ENCODE results near the gene PCDHGA10.
"Not testable (repeated sequence)": the region's sequence is repeated elsewhere in the genome, so short reads cannot be mapped to it uniquely, and the experiment has no call there.

The PCDHGA10 gene

GRCh38 chr5:141420855-141421488 is 8.2 kb downstream of the PCDHGA10 start, which contains the start of gene PCDHGA11:
Gene PCDHGA11, plus strand, starts transcription at chr5:141421051. Its CDS starts 177 bp downstream, at chr5:141421228.
- no peak for DNase-seq (ENCODE audit: low read depth)

DNA sequence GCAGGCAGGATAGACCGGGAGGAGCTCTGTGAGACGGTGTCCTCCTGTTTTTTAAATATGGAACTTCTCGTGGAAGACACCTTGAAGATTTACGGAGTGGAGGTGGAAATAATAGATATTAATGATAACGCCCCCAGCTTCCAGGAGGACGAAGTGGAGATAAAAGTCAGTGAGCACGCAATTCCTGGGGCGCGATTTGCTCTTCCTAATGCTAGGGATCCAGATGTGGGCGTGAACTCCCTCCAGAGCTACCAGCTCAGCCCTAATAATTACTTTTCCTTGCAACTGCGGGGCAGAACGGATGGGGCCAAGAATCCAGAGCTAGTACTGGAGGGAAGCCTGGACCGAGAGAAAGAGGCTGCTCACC is 8.7 kb downstream of the PCDHGA10 start:
- DNase-seq (ENCODE audit: low read depth), result no peak

GRCh38 chr5:141422742-141423291 is 10.0 kb downstream of the PCDHGA10 start:
- DNase-seq (ENCODE audit: low read depth), result no peak

DNA sequence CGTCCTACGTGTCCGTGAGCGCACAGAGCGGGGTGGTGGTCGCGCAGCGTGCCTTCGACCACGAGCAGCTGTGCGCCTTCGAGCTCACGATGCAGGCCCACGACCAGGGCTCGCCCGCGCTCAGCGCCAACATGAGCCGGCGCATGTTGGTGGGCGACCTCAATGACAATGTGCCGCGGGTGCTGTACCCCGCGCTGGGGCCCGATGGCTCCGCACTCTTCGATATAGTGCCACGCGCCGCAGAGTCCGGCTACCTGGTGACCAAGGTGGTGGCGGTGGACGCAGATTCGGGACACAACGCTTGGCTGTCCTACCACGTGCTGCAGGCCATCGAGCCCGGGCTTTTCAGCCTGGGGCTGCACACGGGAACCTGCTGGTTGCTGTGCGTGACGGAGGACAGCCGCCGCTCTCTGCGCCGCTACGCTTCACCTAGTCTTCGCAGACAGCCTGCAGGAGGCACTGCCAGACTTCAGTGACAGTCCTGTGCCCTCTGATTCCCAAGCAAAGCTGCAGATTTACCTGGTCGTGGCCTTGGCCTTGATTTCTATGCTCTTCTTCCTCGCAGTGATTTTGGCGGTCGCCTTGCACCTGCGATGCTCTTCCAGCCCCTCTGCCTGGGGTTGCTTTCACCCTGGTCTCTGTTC is 15.1 kb downstream of the PCDHGA10 start:
- no peak for DNase-seq (ENCODE audit: low read depth)

DNA sequence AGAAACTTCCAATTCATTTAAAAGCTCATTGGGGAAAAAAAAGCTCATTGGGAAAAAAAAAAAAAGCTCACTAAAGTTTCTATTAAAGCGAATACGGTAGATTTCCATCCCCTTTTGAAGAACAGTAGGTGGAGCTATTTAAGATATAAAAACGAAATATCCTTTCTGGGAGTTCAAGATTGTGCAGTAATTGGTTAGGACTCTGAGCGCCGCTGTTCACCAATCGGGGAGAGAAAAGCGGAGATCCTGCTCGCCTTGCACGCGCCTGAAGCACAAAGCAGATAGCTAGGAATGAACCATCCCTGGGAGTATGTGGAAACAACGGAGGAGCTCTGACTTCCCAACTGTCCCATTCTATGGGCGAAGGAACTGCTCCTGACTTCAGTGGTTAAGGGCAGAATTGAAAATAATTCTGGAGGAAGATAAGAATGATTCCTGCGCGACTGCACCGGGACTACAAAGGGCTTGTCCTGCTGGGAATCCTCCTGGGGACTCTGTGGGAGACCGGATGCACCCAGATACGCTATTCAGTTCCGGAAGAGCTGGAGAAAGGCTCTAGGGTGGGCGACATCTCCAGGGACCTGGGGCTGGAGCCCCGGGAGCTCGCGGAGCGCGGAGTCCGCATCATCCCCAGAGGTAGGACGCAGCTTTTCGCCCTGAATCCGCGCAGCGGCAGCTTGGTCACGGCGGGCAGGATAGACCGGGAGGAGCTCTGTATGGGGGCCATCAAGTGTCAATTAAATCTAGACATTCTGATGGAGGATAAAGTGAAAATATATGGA is 17.7 kb downstream of the PCDHGA10 start, which contains the start of gene PCDHGA12:
PCDHGA12 (plus strand) TSS at position 176 of the 782 bp plus-strand sequence; CDS start at position 429, 253 bp downstream.
- no peak for DNase-seq (ENCODE audit: low read depth)

- DNase-seq (ENCODE audit: low read depth), result no peak
These were observed 18.5 kb downstream of the PCDHGA10 start for GRCh38 chr5:141431286-141431685.

GRCh38 chr5:141432308-141432707 is 19.5 kb downstream of the PCDHGA10 start:
- not testable (repeated sequence) for DNase-seq (ENCODE audit: low read depth)

DNA sequence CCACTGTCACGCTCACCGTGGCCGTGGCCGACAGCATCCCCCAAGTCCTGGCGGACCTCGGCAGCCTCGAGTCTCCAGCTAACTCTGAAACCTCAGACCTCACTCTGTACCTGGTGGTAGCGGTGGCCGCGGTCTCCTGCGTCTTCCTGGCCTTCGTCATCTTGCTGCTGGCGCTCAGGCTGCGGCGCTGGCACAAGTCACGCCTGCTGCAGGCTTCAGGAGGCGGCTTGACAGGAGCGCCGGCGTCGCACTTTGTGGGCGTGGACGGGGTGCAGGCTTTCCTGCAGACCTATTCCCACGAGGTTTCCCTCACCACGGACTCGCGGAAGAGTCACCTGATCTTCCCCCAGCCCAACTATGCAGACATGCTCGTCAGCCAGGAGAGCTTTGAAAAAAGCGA is 19.9 kb downstream of the PCDHGA10 start:
- DNase-seq (ENCODE audit: low read depth), result not testable (repeated sequence)

DNA sequence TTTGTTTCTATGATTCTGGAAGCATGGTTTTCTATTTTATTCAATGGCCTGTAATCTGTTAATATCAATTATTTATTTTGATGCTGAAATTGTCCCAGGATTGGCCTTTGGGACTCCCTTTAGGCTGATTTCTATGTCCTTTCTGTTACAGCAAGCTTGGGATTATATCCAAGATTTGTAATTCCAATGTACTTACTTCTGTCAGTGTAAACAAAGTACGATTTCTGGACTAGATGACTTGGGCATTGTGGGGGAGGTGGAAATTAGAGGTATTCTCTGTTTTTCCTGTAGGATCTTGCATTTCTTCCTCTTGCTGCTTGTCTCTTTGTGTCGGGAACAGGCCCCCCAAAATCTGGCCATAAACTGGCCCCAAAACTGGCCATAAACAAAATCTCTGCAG is 21.2 kb downstream of the PCDHGA10 start:
- no peak for DNase-seq (ENCODE audit: low read depth)

DNA sequence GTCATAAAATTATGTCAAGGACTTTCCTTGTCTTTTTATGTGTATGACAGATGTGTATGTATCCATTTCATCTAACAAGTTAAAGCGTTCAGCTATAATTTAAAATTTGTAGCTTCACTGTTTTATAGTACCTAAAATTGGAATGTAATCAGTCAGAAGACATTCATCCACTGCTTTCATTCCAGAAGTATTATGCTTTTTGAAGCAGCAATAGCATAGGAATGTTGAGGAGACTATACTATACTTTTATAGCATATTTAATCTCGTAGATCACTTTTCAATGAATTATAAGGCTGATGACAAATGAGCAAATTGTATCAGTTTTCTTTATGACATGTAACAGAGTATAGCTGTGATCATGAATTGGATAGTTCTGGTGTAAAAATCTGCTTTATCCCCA is 24.4 kb downstream of the PCDHGA10 start:
- DNase-seq (ENCODE audit: low read depth), result no peak

DNA sequence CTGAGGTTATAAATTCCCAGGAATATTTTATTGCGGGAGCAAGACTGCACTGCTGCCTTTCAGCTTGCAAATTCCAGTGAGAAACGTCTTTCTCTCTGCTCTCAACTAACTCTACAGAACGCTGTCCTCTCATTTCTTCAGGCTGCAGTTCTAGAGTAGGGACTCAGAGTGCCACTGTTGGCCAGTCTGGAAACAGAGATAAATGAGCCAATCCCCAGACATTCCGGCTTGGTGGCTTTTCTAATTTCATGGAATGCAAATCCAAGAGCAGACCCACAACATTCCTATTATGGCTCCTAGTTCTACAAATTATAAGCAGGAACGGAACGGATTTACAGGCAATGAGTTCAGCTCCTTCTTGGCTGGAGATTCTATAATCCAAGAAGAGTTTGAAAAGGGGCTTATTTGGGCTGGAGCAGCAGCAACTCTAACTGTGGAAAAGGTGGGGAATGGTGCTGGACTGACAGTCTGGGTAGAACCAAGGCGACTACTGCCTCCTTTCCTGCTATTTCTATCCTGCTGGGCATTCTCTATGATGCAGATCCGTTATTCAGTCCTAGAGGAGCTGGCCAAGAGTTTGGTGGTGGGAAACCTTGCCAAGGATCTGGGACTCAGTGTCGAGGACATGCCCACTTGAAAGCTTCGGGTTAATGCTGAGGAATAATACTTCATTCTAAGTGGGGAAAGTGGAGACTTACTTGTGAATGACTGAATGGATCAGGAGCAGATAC is 26.8 kb downstream of the PCDHGA10 start:
- DNase-seq (ENCODE audit: low read depth), result no peak

GRCh38 chr5:141440341-141440740 is 27.6 kb downstream of the PCDHGA10 start:
- no peak for DNase-seq (ENCODE audit: low read depth)

DNA sequence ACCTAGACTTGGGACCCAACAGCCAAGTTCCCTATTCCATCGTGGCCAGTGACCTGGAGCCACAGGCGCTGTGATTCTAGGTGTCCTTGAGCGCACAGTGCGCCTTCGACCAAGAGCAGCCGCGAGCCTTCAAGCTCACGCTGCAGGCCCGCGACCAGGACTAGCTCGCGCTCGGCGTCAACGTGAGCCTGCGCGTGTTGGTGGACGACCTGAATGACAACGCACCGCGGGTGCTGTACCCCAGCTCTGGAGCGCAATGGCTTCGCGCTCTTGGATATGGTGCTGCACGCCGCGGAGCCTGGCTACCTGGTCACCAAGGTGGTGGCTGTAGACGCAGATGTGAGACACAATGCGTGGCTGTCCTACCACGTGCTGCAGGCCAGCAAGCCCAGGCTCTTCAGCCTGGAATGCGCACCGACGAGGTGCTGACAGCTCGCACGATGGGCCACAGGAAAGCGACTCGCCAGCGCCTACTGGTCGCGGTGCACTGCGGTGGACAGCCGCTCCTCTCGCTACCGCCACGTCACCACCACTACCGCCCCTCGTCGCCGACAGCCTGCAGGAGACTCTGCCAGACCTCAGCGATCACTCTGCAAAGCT is 28.9 kb downstream of the PCDHGA10 start:
- no peak for DNase-seq (ENCODE audit: low read depth)

DNA sequence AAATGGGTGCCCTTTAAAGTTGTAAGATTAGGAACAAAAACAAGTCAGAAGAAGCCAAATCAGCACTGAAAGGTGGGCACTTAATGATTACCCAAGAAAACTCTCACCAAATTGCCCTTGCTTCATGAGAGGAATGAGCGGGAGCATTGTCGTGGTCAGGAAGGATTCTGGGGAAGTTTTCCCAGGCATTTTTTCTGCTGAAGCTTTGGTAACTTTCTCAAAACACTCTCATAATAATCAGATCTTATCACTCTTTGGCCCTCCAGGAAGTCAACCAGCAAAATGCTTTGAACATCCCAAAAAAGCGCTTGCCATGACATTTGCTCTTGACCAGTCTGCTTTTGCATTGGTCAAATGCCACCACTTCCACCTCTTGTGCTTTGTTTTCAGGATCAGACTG is 52.6 kb downstream of the PCDHGA10 start:
- DNase-seq (ENCODE audit: low read depth), result no peak
